Measurements from ENCODE around the gene BIRC5.
"Not testable (repeated sequence)": the region's sequence is repeated elsewhere in the genome, so short reads cannot be mapped to it uniquely, and the experiment has no call there.

Gene BIRC5

DNA sequence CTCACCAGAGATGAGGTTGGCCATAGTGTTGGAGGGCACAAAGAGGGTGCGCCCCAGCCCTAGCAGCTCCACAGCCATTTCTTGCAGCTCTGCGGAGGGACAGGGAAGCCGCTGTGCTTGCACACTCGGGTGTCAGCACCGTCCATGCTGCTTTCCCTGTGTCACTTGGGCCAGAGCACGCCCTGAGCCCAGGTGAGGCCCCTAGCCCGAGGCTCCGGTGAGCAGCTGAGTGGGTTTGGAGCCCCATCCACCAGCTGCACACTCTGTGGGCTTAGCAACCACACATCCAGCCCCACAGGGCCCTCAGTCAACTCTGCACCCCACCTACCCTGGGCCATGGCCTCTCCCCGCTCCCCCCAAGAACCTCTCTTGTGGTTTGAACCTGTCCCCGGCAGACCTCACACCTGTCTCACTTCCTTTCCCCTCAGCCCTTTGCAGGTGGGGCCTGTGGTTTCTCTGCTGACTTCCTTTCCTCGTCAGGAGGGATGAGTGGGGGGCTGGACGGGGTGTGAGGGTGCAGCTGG lies 38.1 kb downstream of the BIRC5 start:
- TF ChIP-seq, protein P1, sequence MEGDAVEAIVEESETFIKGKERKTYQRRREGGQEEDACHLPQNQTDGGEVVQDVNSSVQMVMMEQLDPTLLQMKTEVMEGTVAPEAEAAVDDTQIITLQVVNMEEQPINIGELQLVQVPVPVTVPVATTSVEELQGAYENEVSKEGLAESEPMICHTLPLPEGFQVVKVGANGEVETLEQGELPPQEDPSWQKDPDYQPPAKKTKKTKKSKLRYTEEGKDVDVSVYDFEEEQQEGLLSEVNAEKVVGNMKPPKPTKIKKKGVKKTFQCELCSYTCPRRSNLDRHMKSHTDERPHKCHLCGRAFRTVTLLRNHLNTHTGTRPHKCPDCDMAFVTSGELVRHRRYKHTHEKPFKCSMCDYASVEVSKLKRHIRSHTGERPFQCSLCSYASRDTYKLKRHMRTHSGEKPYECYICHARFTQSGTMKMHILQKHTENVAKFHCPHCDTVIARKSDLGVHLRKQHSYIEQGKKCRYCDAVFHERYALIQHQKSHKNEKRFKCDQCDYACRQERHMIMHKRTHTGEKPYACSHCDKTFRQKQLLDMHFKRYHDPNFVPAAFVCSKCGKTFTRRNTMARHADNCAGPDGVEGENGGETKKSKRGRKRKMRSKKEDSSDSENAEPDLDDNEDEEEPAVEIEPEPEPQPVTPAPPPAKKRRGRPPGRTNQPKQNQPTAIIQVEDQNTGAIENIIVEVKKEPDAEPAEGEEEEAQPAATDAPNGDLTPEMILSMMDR (IDR thresholded peaks at IDR 0.05; ENCODE audit: low read depth, low read length), result no peak
- in situ Hi-C loops (cut with HindIII; ENCODE audit: low sequenced_read_pairs), result no loop called here
- no peak for DNase-seq (ENCODE audit: low read depth, low spot score)
- no peak overlapping the region for H3K4me3 ChIP-seq (ENCODE audit: low read depth, low read length)

DNA sequence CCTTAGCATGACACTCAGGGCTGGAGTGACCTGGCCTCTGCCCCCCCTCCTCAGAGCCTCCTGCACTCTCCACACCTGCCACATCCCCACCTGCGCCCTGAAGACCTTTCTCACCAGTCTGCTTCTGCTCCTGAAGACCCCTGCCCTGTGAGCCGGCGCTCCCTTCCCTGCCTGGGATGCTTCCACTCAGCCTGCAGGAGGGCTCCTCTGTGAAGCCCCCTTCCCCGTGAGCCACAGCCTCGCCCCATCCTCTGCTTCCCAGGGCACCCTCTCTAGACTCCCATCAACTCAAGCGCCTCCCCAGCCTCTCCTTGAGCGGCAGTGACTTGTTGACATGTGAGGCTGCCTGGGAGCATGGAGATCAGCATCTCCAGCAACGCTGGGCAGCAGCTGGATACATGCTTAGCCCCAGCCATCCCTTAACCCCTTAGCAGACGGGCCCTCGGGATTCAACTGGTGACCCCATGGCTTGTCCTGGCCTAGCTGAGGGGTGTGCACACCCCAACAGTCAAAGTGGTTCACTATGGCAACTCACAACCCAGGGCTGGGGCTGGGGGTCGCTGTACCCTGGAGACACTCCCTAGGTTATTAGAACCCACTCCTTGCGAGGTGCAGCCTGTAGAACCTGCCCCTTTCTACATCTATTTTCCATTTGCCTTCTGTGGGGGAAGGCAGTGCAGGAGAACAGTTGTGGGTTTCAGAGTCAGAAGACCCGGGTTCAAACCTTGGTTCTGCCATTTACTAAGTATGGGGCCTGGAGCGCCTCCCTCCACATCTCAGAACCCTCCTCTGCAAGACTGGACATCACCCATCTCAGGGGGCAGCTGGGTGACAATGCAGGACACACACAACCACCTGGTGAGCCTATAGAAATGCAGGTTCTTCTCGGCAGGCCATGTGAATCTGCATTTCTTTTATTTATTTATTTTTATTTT lies 38.9 kb downstream of the BIRC5 start:
- H3K4me3 ChIP-seq (ENCODE audit: low read depth, low read length), result no peak overlapping the region
- in situ Hi-C loops (cut with HindIII; ENCODE audit: low sequenced_read_pairs), result no loop called here
- no peak for DNase-seq (ENCODE audit: low read depth, low spot score)
- TF ChIP-seq, protein P1 (IDR thresholded peaks at IDR 0.05; ENCODE audit: low read depth, low read length), result no peak

DNA sequence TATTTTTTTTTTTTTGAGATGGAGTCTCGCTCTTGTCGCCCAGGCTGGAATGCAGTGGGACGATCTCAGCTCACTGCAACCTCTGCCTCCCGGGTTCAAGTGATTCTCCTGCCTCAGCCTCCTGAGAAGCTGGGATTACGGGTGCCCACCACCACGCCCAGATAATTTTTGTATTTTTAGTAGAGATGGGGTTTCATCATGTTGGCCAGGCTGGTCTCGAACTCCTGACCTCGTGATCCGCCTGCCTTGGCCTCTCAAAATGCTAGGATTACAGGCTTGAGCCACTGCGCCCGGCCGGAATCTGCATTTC lies 39.5 kb downstream of the BIRC5 start:
- in situ Hi-C loops (cut with HindIII; ENCODE audit: low sequenced_read_pairs); DNase-seq (ENCODE audit: low read depth, low spot score): not testable (repeated sequence)
- peak overlapping the region; percentile 68 for H3K4me3 ChIP-seq (ENCODE audit: low read depth, low read length)

DNA sequence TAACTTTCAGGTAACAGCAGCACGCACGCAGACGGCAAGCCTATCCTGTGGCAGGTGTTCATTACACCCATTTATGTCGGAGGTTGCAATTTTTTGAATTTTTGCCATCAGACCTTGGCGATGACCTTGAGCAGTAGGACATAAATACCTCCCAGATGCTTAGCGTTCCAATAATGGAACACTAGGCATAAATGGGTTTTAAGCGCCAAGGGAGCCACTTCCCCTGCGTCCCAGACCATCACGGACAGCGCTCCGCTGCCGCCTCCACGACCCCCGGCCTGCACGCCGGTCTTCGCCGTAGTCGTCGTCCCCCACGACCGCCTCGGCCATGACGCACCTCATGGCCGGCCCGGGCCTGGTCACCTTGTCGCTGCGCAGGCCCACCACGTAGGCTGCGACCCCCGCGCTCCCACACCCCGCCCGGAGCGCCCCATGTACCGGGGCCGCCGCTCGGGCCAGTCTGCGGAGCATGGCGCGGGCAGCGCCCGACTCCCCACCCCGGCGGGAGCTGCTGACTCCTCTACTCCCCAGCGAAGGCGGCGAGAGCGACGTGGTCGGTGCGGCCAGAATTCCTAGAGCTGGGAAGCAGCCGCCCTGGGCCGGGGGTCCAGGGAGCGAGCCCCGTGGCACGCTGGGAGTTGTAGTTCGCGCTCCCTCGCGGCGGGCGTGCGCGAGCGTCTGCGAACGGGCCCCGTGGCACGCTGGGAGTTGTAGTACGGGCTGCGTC lies 40.1 kb downstream of the BIRC5 start:
- in situ Hi-C loops (cut with HindIII; ENCODE audit: low sequenced_read_pairs), result no loop called here
- peak; percentile 80 for DNase-seq (ENCODE audit: low read depth, low spot score)
- peak overlapping the region; percentile 68 for H3K4me3 ChIP-seq (ENCODE audit: low read depth, low read length)
- TF ChIP-seq, protein P1 (IDR thresholded peaks at IDR 0.05; ENCODE audit: low read depth, low read length), result no peak

DNA sequence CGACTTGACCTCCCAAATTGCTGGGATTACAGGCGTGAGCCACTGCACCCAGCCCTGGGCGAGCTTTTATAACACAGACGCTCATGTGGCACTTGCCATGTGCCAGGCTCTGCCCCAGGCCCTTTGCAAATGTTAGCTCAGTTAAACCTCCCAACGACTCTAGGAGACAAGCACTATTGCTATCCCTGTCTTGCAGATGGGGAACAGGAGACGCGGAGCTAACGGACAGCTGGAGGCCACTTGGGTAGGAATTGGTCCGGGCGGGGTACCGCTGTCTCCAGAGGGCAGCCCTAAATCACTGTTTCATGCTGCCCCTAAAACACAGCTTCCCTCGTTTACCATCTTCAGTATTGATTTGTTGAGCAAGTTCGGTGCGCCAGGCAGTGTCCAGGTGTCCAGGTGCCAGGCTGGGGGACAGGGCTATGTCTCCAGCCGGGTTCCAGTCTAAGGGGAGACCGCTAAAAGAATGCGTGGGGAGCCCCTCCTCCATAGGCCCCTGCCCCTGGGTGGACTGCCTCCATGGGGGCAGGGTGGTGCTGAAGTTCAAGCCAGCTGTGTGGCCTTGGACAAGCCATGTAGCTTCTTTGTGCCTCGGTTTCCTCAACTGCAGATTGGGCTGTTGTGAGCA lies 41.1 kb downstream of the BIRC5 start:
- TF ChIP-seq, protein P1 (IDR thresholded peaks at IDR 0.05; ENCODE audit: low read depth, low read length), result no peak
- H3K4me3 ChIP-seq (ENCODE audit: low read depth, low read length), result no peak overlapping the region
- no peak for DNase-seq (ENCODE audit: low read depth, low spot score)
- in situ Hi-C loops (cut with HindIII; ENCODE audit: low sequenced_read_pairs), result no loop called here

DNA sequence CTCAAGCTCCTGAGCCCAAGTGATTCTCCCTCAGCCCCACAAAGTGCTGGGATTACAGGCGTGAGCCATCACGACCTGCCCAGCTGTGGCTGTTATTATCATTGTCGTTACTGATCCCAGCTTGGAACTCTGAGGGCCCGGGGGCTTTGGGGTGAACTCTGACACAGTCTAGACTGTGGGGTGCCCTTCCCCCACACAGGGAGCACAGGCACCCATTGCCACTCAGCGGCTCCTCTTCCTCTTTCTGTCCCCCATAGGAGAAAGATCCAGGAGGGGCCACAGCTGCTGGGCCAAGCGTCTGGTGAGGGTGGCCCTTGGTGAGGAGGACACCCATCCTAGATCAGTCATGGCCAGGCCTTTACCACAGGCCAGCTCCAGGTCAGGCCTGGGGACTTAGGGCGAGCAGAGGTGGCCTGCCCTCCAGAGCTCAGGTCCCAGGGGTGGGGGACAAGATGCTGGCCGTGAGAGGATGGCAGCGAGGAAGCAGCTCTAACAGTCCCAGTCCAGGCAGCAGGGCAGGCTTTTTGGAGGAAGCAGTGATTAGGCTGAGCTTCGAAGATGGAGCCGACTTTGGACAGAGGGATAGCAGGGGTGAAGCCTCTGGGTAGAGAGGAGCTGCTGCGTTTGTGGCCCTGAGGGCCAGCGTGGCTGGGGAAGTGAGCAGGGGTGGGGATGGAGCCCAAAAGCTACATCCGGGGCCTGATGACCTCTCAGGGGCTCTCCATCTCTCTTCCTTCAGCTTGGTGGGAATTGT lies 42.1 kb downstream of the BIRC5 start:
- in situ Hi-C loops (cut with HindIII; ENCODE audit: low sequenced_read_pairs), result no loop called here
- H3K4me3 ChIP-seq (ENCODE audit: low read depth, low read length), result no peak overlapping the region
- no peak for DNase-seq (ENCODE audit: low read depth, low spot score)
- TF ChIP-seq, protein P1 (IDR thresholded peaks at IDR 0.05; ENCODE audit: low read depth, low read length), result no peak
